ENCODE data around the gene CAMK1G.
A peak's percentile ranks its signal among the peaks of the same experiment; 100 is the strongest.

CAMK1G gene

DNA sequence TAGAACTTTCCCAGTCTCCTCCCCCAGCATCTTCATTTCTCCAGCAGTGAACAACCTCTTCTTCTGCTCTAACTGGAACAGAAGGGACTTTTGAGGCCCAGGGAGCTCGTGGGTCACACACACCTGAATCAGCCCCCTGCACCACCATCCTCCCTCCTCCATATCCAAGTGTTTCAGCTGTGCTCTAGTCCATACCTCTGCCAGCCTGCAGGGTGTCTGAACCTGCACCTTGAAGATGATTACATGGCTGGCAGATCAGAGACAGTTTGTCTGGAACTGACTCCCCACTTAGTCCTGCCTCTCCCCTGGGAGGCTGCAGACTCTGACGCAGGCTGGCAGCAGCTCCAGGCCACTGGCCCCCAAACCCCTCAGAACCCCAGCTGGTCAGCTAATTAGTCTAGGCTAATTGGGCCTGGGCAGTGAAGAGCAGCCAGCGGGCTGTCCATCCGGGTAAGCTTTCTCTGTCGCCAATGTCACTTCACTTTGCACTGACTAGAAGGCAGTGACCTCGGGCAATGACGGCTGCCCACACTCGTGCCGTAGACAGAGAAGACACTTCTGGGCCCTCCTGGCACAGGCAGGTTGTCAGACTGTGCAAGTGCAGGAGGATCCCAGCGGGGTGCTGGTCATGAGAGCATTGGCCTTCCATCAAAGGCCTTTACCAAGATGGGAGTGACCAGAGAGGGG lies 12.2 kb downstream of the CAMK1G start:
- Mint-ChIP-seq H3K4me1 (ENCODE audit: low read depth in 2 of 2) (no peaks in the 10 kb centered on the region), H3K9me3 (no peaks in the 10 kb centered on the region), H3K36me3 (ENCODE audit: insufficient read depth) (peaks cover 4% of the 10 kb centered on the region), H3K4me3 (no peak overlapping the region), H3K27ac (no peak overlapping the region), H3K27me3 (peaks cover 50 to 84% of the 10 kb centered on the region in 2 donors)
- DNase-seq: no peak
- no peak for ATAC-seq (replicated peaks)

DNA sequence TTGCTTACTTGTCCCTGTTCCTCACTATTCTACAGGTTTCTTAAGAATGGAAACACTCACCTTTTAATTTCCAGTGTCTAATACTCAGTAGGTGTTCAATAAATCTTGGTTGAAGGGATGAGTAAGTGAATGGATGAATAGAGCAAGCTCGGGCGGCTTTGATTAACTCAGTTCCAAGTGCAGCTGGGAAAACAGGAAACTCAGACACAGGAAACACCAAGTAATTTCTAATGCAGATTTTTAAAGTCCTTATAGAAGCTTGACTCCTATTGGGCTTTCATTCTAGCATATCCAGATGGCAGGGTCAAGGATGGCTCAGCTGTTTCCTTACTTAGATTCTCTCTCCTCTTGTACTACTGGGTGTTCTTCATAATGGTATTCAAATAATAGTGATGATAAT lies 14.0 kb downstream of the CAMK1G start:
- Mint-ChIP-seq H3K9me3 (no peaks in the 10 kb centered on the region), H3K4me3 (no peak overlapping the region), H3K4me1 (ENCODE audit: low read depth in 2 of 2) (no peaks in the 10 kb centered on the region), H3K27me3 (peaks cover 48 to 74% of the 10 kb centered on the region in 2 donors), H3K27ac (no peak overlapping the region), H3K36me3 (ENCODE audit: insufficient read depth) (peaks cover 4% of the 10 kb centered on the region)
- ATAC-seq (replicated peaks) (no peak), DNase-seq (no peak)

DNA sequence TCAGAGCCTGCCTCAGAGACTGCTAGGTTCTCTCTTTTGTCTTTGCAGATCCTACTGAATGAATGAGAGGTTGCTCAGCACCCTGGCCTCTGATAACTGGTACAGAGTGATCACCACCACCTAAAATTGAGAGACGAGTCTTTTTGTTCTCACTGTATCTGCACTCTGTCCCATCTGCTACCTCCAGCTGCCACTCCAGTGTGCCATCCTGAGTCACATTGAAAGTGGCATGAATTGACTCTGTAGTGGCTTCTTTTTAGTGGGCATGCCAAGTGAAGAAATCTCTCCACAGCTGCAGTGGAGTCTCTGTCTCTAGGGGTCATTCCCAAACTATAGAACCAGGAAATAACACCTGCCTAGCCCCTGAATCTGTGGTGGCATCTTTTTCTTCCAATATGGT lies 14.7 kb downstream of the CAMK1G start:
- no peaks in the 10 kb centered on the region for H3K4me1 Mint-ChIP-seq (ENCODE audit: low read depth in 2 of 2)
- no peak for ATAC-seq (replicated peaks)
- no peak for DNase-seq
- H3K27me3 Mint-ChIP-seq: peaks cover 45 to 67% of the 10 kb centered on the region in 2 donors
- no peaks in the 10 kb centered on the region for H3K9me3 Mint-ChIP-seq
- peaks cover 4% of the 10 kb centered on the region for H3K36me3 Mint-ChIP-seq (ENCODE audit: insufficient read depth)
- no peak overlapping the region for H3K4me3 Mint-ChIP-seq
- H3K27ac Mint-ChIP-seq: no peak overlapping the region

DNA sequence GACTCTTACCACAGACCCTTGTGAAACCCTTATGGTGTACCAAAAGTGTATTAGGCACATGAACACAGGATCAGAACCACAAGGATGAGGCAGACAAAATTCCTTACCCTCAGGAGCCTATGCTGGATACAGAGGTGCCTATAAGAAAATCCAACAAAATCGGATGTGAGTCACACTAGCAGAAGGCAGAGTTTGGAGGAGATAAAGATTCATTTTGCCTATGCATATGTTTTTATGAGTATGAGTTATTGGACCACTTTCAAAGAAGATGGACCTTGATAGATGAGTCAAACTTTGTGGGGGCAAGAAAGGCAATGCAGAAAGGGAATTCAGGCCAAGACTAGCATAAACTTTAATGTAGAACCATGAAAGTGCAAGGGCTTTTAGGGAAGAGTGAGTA lies 17.0 kb downstream of the CAMK1G start:
- H3K27me3 Mint-ChIP-seq: peaks cover 24 to 44% of the 10 kb centered on the region in 2 donors
- no peaks in the 10 kb centered on the region for H3K4me1 Mint-ChIP-seq (ENCODE audit: low read depth in 2 of 2)
- no peaks in the 10 kb centered on the region for H3K9me3 Mint-ChIP-seq
- no peak overlapping the region for H3K4me3 Mint-ChIP-seq
- H3K36me3 Mint-ChIP-seq (ENCODE audit: insufficient read depth): peaks cover 4% of the 10 kb centered on the region
- no peak overlapping the region for H3K27ac Mint-ChIP-seq
- ATAC-seq (replicated peaks): no peak
- DNase-seq: no peak

DNA sequence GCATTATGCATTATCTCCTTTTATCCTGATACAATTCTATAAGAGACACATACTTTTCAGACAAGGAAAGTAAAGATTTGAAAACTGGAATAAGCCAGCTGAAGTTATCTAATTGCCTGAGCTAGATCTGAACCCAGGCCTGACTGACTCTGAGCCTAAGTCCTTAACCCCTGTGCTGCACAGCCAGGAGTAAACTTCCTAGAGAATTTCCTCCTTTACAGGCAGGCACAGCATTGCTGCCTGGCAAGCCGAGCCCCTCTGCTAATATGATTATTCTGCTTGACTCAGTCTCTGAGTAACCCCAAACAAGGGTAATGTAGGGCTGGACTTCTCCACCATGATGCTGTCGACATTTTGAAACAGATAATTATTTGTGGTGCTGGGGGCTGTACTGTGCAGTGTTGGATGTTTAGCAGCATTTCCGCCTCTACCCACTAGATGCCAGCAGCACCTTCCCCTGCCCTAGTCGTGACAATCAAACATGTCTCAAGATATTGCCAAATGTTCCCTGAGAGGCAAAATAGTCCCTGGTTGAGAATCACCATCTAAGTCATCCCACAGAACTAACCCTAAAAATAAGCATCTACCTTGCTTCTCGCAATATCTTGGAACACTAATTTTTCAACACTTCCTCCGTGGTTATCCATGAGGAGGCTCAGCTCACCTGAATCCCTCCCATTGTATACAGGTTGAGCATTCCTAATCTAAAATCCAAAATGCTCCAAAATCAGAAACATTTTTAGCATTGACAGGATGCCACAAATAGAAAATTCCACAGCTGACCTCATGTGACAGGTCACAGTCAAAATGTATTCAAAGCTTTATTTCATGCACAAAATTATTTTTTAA lies 18.5 kb downstream of the CAMK1G start:
- Mint-ChIP-seq H3K4me3 (no peak overlapping the region), H3K9me3 (no peaks in the 10 kb centered on the region), H3K27ac (no peak overlapping the region), H3K4me1 (ENCODE audit: low read depth in 2 of 2) (no peaks in the 10 kb centered on the region), H3K36me3 (ENCODE audit: insufficient read depth) (no peaks in the 10 kb centered on the region), H3K27me3 (peaks cover 18 to 33% of the 10 kb centered on the region in 2 donors)
- DNase-seq: no peak
- ATAC-seq (replicated peaks): peak; percentile 55

DNA sequence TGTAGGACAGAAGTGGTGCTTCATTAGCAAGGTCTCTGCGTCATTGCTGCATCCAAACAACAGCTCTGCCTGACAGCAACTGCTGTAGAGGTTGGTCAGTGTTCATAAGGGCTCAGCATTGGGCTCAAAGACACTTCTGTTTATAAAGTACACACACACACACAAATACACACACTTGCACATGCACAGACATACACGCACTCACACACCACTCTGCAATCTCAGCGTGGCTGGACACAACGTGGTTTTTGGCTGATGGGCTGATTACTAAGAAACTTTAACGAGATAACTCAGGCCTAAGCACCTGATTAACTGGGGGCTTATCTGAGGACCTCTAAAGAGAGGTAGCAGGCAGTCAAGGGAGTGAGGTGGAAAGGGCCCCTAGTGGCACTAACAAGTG lies 20.4 kb downstream of the CAMK1G start:
- Mint-ChIP-seq H3K27me3 (peaks cover 11 to 25% of the 10 kb centered on the region in 2 donors), H3K9me3 (no peaks in the 10 kb centered on the region), H3K27ac (peak overlapping the region in 1 of 2 donors; percentile 49), H3K36me3 (ENCODE audit: insufficient read depth) (no peaks in the 10 kb centered on the region), H3K4me3 (no peak overlapping the region), H3K4me1 (ENCODE audit: low read depth in 2 of 2) (no peaks in the 10 kb centered on the region)
- ATAC-seq (replicated peaks) (no peak), DNase-seq (no peak)

DNA sequence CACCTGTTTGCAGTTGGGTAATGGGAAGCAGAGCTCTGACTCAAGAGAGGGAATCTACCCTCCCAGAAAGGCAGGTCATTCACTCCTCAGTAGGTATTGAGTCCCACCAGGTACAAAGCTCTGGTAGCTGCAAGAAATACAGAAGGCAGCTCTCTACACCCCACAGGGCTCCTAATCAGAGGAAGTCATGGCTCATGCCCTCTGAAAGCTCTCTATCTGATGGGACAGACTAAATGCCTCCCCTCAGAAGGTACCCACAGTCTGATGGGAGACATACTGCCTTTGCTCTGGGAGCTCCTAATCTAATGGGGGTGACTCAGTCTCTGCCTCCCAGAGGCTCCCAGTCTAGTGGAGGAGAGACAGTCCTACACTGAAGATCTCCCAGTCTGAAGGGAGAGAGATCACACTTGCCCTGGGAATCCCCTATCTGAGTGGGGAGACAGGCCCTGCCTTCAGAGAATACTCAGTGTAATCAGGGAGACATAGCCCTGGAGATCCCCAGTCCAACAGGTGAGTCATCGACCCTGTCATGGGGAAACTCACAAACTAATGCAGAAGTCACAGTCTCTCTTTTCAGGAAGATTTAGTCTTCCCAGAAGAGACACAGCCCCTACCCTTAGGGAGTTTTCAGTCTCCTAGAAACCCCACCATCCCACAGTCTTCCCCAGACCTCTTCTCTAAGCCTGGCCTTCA lies 23.7 kb downstream of the CAMK1G start:
- Mint-ChIP-seq H3K9me3 (no peaks in the 10 kb centered on the region), H3K4me1 (ENCODE audit: low read depth in 2 of 2) (no peaks in the 10 kb centered on the region), H3K27ac (no peak overlapping the region), H3K4me3 (no peak overlapping the region), H3K27me3 (no peaks in the 10 kb centered on the region), H3K36me3 (ENCODE audit: insufficient read depth) (no peaks in the 10 kb centered on the region)
- ATAC-seq (replicated peaks) (no peak), DNase-seq (no peak)

DNA sequence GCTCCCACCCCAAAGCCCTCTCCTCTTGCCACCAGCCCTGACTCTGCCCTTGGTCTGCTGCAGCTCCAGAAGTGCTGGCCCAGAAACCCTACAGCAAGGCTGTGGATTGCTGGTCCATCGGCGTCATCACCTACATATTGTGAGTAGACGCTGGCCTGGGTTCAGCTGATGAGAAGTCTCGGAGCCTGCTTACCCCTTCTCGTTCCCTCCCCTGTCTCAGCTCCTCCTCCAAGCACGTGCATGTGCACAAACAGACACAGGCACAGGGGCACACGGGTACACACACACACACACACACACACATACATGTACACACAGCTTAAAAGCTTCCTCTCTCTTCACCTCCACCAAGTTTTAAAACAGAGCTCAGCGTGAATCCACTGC lies 24.3 kb downstream of the CAMK1G start:
- Mint-ChIP-seq H3K27ac (no peak overlapping the region), H3K4me3 (no peak overlapping the region), H3K36me3 (ENCODE audit: insufficient read depth) (no peaks in the 10 kb centered on the region), H3K4me1 (ENCODE audit: low read depth in 2 of 2) (no peaks in the 10 kb centered on the region), H3K27me3 (no peaks in the 10 kb centered on the region), H3K9me3 (no peaks in the 10 kb centered on the region)
- ATAC-seq (replicated peaks) (no peak), DNase-seq (no peak)

DNA sequence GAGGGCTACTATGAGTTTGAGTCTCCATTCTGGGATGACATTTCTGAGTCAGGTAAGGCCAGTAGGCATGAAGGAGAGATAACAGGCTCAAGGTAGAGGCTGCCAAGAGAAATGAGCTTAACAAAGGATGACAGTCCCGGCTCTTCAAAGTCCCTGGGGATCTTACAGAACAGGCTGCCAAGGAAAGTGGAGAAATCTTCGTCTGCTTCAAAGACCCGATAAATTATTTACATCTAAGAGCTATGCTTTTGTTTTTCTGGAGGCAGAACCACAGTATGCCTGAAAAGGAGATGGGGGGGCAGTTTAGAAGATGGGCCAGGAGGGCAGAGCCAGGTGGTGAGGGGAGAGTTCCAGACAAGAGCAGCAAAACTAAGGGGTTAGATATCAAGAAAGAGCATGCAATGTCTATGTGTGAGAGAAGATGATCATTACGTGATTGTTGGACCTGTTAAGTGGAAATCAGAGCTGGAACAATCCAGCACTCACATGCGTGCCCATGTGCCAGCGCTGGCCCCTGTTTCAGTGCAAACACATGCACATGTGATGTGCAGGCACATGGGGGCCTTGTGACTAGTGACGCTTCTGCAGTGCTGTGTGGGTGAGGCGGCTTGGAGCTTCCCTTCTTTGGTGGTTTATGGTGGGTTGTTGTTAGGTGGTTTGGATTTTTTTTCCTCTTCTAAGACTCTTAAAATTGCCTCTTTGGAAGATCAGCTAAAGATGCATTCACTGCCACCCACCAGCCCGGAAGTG lies 25.7 kb downstream of the CAMK1G start:
- no peak for ATAC-seq (replicated peaks)

DNA sequence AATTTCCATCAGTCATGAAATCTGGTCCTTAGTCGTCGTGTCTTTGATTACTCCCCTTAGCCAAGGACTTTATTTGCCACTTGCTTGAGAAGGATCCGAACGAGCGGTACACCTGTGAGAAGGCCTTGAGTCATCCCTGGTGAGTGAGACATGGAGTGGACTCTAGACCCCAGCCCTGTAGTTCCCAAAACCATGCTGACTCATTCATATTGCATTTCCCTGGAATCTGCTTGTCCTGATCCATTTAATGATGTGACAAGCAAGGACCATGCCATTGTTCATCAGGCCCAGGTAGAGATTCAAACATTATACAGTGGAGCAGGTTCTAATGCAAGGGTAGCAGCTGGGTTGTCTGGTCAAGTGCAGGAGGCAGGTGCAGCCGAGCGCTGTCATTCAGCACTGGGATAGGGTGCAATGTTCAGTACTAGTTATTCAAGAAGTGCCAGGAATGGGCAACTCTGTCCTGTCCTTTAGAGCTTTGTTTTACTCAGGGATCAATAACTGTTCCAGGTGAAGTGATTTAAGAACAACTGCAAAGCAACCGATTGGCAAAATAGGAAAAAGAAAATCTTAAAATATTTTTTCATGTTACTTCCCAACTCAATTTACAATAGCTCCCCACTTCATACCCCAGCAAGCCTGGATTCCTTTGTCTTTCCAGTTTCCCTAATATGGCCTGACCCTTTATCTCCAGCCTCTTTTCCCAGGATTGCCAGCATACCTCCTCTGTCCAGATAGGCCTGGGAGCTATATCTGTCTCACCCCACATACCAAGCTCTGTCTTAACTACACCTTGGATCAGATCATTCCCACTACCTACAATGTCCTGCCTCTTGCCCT lies 26.5 kb downstream of the CAMK1G start:
- no peaks in the 10 kb centered on the region for H3K27me3 Mint-ChIP-seq
- no peak overlapping the region for H3K27ac Mint-ChIP-seq
- H3K36me3 Mint-ChIP-seq (ENCODE audit: insufficient read depth): no peaks in the 10 kb centered on the region
- no peaks in the 10 kb centered on the region for H3K9me3 Mint-ChIP-seq
- DNase-seq: no peak
- no peaks in the 10 kb centered on the region for H3K4me1 Mint-ChIP-seq (ENCODE audit: low read depth in 2 of 2)
- H3K4me3 Mint-ChIP-seq: no peak overlapping the region
- ATAC-seq (replicated peaks): no peak

More for the DNA sequence above, 25.7 kb downstream of the CAMK1G start:
- Mint-ChIP-seq H3K9me3 (no peaks in the 10 kb centered on the region), H3K27ac (no peak overlapping the region), H3K27me3 (no peaks in the 10 kb centered on the region), H3K4me3 (no peak overlapping the region), H3K36me3 (ENCODE audit: insufficient read depth) (no peaks in the 10 kb centered on the region), H3K4me1 (ENCODE audit: low read depth in 2 of 2) (no peaks in the 10 kb centered on the region)
- DNase-seq: no peak

DNA sequence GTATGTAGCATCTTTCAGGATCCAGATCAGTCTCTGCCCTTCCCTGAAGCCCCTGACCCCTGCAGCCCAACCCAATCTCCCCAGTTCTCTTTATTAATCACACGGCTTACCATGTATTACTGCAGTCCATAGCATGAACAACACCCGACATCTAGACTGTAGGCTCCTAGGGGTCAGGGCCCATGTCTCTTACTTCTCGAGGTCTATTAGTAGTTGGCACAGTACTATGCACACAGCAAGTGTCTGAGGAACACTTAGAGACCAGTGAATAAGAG lies 27.1 kb downstream of the CAMK1G start:
- no peak for DNase-seq
- no peak for ATAC-seq (replicated peaks)
- H3K4me1 Mint-ChIP-seq (ENCODE audit: low read depth in 2 of 2): no peaks in the 10 kb centered on the region
- H3K27me3 Mint-ChIP-seq: no peaks in the 10 kb centered on the region
- H3K4me3 Mint-ChIP-seq: no peak overlapping the region
- no peak overlapping the region for H3K27ac Mint-ChIP-seq
- no peaks in the 10 kb centered on the region for H3K36me3 Mint-ChIP-seq (ENCODE audit: insufficient read depth)
- H3K9me3 Mint-ChIP-seq: no peaks in the 10 kb centered on the region

DNA sequence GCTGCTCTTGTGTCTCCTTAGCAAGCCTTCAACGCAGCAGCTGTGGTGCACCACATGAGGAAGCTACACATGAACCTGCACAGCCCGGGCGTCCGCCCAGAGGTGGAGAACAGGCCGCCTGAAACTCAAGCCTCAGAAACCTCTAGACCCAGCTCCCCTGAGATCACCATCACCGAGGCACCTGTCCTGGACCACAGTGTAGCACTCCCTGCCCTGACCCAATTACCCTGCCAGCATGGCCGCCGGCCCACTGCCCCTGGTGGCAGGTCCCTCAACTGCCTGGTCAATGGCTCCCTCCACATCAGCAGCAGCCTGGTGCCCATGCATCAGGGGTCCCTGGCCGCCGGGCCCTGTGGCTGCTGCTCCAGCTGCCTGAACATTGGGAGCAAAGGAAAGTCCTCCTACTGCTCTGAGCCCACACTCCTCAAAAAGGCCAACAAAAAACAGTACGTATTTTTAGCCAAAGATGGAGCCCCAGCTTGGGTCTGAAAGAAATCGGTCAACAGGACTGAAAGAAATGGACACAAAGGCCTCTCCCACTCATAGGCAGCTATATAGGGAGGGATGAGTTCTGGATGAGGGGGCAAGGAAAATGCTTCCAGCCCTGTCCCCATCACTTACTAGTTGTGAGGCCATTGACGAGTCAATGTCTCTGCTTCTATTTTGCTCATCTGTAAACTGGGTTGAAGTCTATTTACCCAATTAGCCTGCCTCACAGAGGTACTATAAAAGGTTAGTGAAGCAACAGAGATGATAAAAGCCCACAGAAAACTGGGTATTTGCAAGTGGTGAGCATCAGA lies 28.5 kb downstream of the CAMK1G start:
- no peaks in the 10 kb centered on the region for H3K4me1 Mint-ChIP-seq (ENCODE audit: low read depth in 2 of 2)
- no peak for DNase-seq
- H3K27me3 Mint-ChIP-seq: peaks cover 0 to 5% of the 10 kb centered on the region in 2 donors
- H3K4me3 Mint-ChIP-seq: no peak overlapping the region
- ATAC-seq (replicated peaks): no peak
- H3K36me3 Mint-ChIP-seq (ENCODE audit: insufficient read depth): no peaks in the 10 kb centered on the region
- no peak overlapping the region for H3K27ac Mint-ChIP-seq
- no peaks in the 10 kb centered on the region for H3K9me3 Mint-ChIP-seq
